ENCODE measurements around the gene MBD6. TPM values are rescaled to one million over a fixed set of nuclear protein-coding genes. Genes with fewer than 3 reads are reported as not detected.
A peak's percentile ranks its signal among the peaks of the same experiment; 100 is the strongest.

MBD6 gene
- total RNA-seq, 1 experiment from 2014 or later: 66.8 TPM

DNA sequence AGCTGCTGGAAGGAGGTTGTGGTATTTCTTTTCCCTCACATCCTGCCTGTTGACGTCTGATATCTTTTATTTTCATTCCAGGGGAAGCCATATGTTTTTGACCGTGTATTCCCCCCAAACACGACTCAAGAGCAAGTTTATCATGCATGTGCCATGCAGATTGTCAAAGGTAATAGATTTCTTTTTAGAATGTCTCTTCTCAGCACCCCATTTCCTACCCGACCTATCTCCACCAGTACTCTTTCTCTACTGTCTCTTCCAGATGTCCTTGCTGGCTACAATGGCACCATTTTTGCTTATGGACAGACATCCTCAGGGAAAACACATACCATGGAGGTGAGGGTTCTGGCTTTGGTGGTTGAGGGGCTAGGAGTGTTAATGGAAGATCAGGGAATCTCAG, 40.7 kb downstream of the MBD6 start:
- H3K27me3 Mint-ChIP-seq (ENCODE audit: low read depth): no peaks in the 10 kb centered on the region
- H3K4me1 Mint-ChIP-seq: no peaks in the 10 kb centered on the region
- Histone ChIP-seq H2BK12ac (ENCODE audit: insufficient read length, low read depth, low read length) (no peak overlapping the region), H3K79me2 (ENCODE audit: insufficient read depth, low read length) (no peaks in the 10 kb centered on the region), H3K27me3 (ENCODE audit: insufficient read depth, low read length) (no peaks in the 10 kb centered on the region), H3K18ac (ENCODE audit: insufficient read length, low read depth, low read length) (no peak overlapping the region), H3K23ac (ENCODE audit: insufficient read length, low read depth, low read length) (no peak overlapping the region), H2BK120ac (ENCODE audit: low read depth, low read length, poor library complexity, severe bottlenecking) (no peak overlapping the region), H3K4me2 (ENCODE audit: insufficient read depth, insufficient read length, low read length) (no peak overlapping the region), H2AFZ (ENCODE audit: low read length) (no peak overlapping the region), H4K91ac (ENCODE audit: insufficient read length, low read depth, low read length) (no peak overlapping the region), H3T11ph (ENCODE audit: low read length) (no peak overlapping the region), H3K79me1 (ENCODE audit: insufficient read depth, low read depth, low read length, poor library complexity, severe bottlenecking) (no peaks in the 10 kb centered on the region), H4K5ac (ENCODE audit: insufficient read length, low read depth, low read length) (no peak overlapping the region), H3K9me3 (ENCODE audit: control insufficient read depth, low read depth, low read length) (no peaks in the 10 kb centered on the region), H4K20me1 (ENCODE audit: control insufficient read depth, insufficient read depth, insufficient read length) (no peaks in the 10 kb centered on the region), H4K8ac (replicated peaks; ENCODE audit: insufficient read length, low read depth, low read length) (no peak overlapping the region), H3K56ac (ENCODE audit: insufficient read length, low read depth, low read length) (no peak overlapping the region), H3K14ac (ENCODE audit: insufficient read depth, low read length) (no peak overlapping the region), H3K9ac (ENCODE audit: extremely low read depth, insufficient read length, low read length) (no peak overlapping the region), H2AK5ac (ENCODE audit: insufficient read length, low read length) (no peak overlapping the region), H2BK5ac (ENCODE audit: insufficient read length, low read length) (no peak overlapping the region), H3K27ac (ENCODE audit: insufficient read length, low read depth, low read length) (no peak overlapping the region), H3K23me2 (ENCODE audit: insufficient read length, low read depth, low read length, poor library complexity, severe bottlenecking) (peaks cover 3% of the 10 kb centered on the region), H2BK20ac (ENCODE audit: low read depth, low read length, poor library complexity, severe bottlenecking) (no peak overlapping the region), H3K4ac (ENCODE audit: low read depth, low read length) (no peak overlapping the region), H3K4me1 (ENCODE audit: insufficient read depth, low read length) (no peaks in the 10 kb centered on the region), H2BK15ac (ENCODE audit: low read depth, low read length) (no peak overlapping the region)
- peak overlapping the region in 1 of 3 experiments; percentile 19; a peak in 1 of 7 replicates for H3K27ac Mint-ChIP-seq
- H3K4me3 Mint-ChIP-seq: no peak overlapping the region
- no peak for DNase-seq
- no peaks in the 10 kb centered on the region for H3K9me3 Mint-ChIP-seq
- H3K36me3 Mint-ChIP-seq (ENCODE audit: insufficient read depth in 1 of 3, low read depth in 3 of 3): peaks cover 13 to 29% (median 28%) of the 10 kb centered on the region in 3 experiments; a peak in 6 of 7 replicates
- no CpG with 5 or more reads among the region's 4 CpGs for WGBS (ENCODE audit: extremely low coverage, insufficient read length, low lambda C conversion rate)
- TF ChIP-seq, protein P1, sequence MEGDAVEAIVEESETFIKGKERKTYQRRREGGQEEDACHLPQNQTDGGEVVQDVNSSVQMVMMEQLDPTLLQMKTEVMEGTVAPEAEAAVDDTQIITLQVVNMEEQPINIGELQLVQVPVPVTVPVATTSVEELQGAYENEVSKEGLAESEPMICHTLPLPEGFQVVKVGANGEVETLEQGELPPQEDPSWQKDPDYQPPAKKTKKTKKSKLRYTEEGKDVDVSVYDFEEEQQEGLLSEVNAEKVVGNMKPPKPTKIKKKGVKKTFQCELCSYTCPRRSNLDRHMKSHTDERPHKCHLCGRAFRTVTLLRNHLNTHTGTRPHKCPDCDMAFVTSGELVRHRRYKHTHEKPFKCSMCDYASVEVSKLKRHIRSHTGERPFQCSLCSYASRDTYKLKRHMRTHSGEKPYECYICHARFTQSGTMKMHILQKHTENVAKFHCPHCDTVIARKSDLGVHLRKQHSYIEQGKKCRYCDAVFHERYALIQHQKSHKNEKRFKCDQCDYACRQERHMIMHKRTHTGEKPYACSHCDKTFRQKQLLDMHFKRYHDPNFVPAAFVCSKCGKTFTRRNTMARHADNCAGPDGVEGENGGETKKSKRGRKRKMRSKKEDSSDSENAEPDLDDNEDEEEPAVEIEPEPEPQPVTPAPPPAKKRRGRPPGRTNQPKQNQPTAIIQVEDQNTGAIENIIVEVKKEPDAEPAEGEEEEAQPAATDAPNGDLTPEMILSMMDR (conservative IDR thresholded peaks at IDR 0.05): no peak

Data from H9 (cell line).